Spinal cord (tissue), 10 donors: ENCODE measurements around the gene SLC5A2. TPM values are rescaled to one million over a fixed set of nuclear protein-coding genes. Genes with fewer than 3 reads are reported as not detected.
A peak's percentile ranks its signal among the peaks of the same experiment; 100 is the strongest.

Source experiments
- DNase-seq, 6 donors: peaks; one replicate each; pipeline versions ENCODE4 v3.0.0 to v3.0.0-alpha.2; 2013 to 2015; ENCODE audit warnings: low spot score in 6 of 6, low read depth in 4 of 6
- H3K27ac ChIP-seq: one replicate; pipeline ENCODE4 v1.5.1; 2013; ENCODE audit warnings: low read depth, low read length, control low read depth
- H3K27me3 ChIP-seq: one replicate; pipeline ENCODE4 v1.6.1; 2013; ENCODE audit warnings: low read length; ENCODE audit not compliant: control insufficient read depth, insufficient read depth
- H3K36me3 ChIP-seq: one replicate; pipeline ENCODE4 v1.6.1; 2013; ENCODE audit warnings: low read length; ENCODE audit not compliant: control insufficient read depth, insufficient read depth
- H3K4me1 ChIP-seq: one replicate; pipeline ENCODE4 v1.6.1; 2013; ENCODE audit warnings: low read length; ENCODE audit not compliant: control insufficient read depth, insufficient read depth
- H3K4me3 ChIP-seq: one replicate; pipeline ENCODE4 v1.5.1; 2013; ENCODE audit warnings: low read depth, low read length, control low read depth
- H3K9me3 ChIP-seq: one replicate; pipeline ENCODE4 v1.6.1; 2013; ENCODE audit warnings: low read length; ENCODE audit not compliant: control insufficient read depth, insufficient read depth
- WGBS: methylation state at CpG from one replicate; pipeline ENCODE4 v1.1.5; 2013; ENCODE audit warnings: missing lambda C conversion rate; ENCODE audit not compliant: insufficient coverage; 5-methylcytosine and 5-hydroxymethylcytosine counted together
- polyA plus RNA-seq, 2 donors: library from polyadenylated mRNA; unstranded; fragments of 120-200 nt; gene quantifications; one replicate each; pipeline ENCODE4 v1.2.1, GENCODE V29; 2013; ENCODE audit not compliant: insufficient read length in 2 of 2
- total RNA-seq, 2 donors: library from RNA; depleted of rRNA in 1 of 2; stranded (reverse); fragments of 120-200 nt in 1 of 2; fragments of >200 nt in 1 of 2; gene quantifications; one replicate each; pipeline versions ENCODE4 v1.2.3 to v1.2.4, GENCODE V29; 2013 to 2014
- donor health status: healthy.

The SLC5A2 gene
- total and polyA plus RNA-seq, 4 donors = 0.40 to 13.6 (median 6.1) TPM

DNA sequence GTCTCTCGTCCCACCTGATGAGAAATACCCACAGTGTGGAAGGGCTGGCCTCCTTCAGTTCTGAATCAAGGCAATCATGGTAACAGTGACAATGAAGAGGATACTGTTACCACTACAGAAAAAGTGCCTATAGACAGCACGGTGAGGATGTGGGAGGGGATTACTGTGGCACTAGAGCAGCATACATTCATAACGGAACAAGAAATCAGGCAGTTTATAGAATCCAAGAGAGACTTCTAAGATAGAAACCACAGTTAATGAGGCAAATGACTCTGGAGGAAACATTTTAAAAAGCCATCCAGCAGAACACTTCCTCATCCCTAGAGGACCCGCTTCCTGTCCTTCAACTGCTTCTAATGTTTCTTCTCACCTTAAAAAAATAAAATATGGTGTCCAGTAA lies 22.6 kb downstream of the SLC5A2 start:
- Histone ChIP-seq H3K27ac (no peak overlapping the region), H3K4me1 (peaks cover 17% of the 10 kb centered on the region)
- WGBS = no CpG with 5 or more reads among the region's 4 CpGs

DNA sequence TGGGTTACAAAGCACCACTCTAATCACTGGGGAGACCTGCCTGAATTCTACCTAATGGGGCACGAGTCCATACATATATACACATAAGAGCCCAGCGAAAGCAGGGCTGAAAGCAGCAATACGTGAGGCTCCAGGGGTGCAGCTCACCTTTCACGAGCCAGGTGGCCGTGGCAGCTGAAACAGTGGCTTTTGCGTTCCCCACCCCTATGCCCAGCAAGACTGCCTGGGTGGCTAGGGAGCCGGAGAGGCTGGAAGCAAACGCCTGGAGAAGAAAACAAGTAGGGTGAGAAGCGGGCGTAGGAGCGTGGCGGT lies 24.6 kb downstream of the SLC5A2 start:
- peak overlapping the region; percentile 82 for H3K27ac ChIP-seq
- peaks cover 10% of the 10 kb centered on the region for H3K36me3 ChIP-seq
- no peak for DNase-seq
- peak overlapping the region; percentile 77 for H3K4me3 ChIP-seq
- no peaks in the 10 kb centered on the region for H3K27me3 ChIP-seq
- H3K4me1 ChIP-seq = peaks cover 17% of the 10 kb centered on the region
- H3K9me3 ChIP-seq = no peaks in the 10 kb centered on the region
- WGBS = 2% methylated on average over 11 of the region's 12 CpGs

More for the DNA sequence above, 22.6 kb downstream of the SLC5A2 start:
- Histone ChIP-seq H3K27me3 (no peaks in the 10 kb centered on the region), H3K36me3 (peaks cover 12% of the 10 kb centered on the region), H3K4me3 (no peak overlapping the region), H3K9me3 (no peaks in the 10 kb centered on the region)
- DNase-seq = no peak

DNA sequence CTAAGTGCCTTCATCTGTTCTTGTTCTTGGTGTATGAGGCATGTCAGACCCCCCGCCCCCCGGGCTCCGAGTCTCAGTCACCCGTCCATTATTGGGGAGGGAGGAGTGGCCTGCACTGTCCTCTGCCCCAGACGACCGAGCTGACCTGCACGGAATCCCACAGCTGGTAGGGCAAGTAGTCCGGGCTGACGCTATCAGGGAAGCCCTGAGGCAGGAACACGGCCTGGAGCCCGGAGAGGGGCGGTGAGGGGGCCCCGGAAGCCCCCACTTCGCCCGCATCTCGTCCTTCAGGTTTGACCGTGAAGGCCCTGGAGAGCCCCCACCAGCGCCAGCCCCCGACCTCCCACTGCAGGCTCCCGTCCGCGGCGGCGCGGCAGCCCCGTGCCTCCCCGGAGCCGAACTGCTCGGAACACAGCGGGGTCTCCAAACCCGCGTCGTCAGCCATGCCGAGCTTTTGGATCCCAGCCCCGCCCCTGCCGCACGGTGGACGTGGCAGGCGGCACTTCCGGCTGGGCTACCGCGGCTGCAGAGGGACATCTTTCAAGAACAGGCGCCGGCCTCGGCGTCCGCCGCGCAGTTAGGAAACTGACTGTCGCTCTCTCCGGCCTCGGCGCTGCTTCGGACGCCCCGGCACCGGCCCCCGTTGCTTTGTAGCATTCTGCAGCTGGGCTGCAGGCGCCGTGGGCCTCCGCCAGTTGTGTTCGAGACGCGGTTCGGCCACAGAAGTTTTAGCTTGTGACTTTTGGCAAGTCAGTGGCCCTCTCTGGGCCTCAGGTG lies 25.2 kb downstream of the SLC5A2 start, which contains the start of gene RUSF1:
TSS of gene RUSF1 (minus strand) at position 463 of the 777 bp plus-strand sequence. CDS start at position 445, 18 bp downstream.
- Histone ChIP-seq H3K9me3 (no peaks in the 10 kb centered on the region), H3K27ac (peak within 1 kb of the TSS; percentile 92), H3K4me1 (peaks cover 17% of the 10 kb centered on the region), H3K27me3 (no peaks in the 10 kb centered on the region), H3K4me3 (peak within 1 kb of the TSS; percentile 77), H3K36me3 (peaks cover 10% of the 10 kb centered on the region)
- under 1% methylated on average over 65 of the region's 65 CpGs for WGBS
- peak; percentile 79 to 97 (median 88) for DNase-seq

DNA sequence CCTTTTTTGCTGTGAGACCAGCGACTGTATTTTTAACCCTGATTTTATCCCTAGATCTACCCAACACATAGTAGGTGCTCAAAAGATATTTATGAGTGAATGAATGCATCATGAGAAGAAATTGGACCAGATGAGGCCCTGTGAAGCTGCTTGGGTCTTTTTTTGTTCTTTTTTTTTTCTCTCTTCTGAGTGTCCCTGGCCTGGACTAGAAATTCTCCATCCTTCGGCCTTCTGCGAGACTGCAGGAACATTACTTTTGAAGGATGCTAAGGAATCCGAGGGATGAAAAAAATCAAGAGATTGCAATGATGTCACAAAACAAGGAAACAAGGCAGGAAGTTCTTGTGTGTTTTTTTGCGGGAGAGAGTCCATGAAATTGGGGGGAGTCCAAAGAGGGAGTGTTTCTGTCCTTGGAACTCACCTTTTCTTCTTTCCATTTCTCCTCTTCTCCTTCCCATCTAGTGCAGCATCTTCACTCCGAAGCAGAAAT lies 25.8 kb downstream of the SLC5A2 start:
- no peaks in the 10 kb centered on the region for H3K27me3 ChIP-seq
- H3K9me3 ChIP-seq = no peaks in the 10 kb centered on the region
- H3K27ac ChIP-seq = peak overlapping the region; percentile 92
- 32% methylated on average over 4 of the region's 6 CpGs for WGBS
- H3K4me3 ChIP-seq = peak overlapping the region; percentile 77
- H3K36me3 ChIP-seq = peaks cover 10% of the 10 kb centered on the region
- H3K4me1 ChIP-seq = peaks cover 17% of the 10 kb centered on the region
- peak in 1 of 6 donors; percentile 15 for DNase-seq

DNA sequence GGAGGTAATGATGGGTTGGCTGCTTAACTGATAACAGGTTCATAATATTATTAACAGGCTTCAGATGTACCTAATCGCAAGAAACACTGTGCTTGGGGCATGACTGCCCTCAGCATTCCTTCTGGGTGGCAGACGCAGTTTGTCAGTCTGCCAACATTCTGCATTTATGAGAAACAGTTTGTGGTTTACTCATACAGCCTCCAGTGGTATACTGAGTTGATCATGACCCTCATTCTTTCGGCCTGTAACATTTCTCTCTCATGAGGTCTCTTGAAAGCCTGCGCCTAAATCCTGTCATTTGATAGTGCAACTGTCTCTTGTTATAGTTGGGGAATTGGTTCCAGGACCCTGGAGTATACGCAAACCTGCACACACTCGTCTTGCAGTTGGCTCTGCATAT lies 30.2 kb downstream of the SLC5A2 start:
- no peaks in the 10 kb centered on the region for H3K36me3 ChIP-seq
- no peak overlapping the region for H3K4me3 ChIP-seq
- no peak for DNase-seq
- H3K27me3 ChIP-seq = no peaks in the 10 kb centered on the region
- WGBS = 85% methylated on average over 5 of the region's 6 CpGs
- no peaks in the 10 kb centered on the region for H3K9me3 ChIP-seq
- H3K4me1 ChIP-seq = peaks cover 5% of the 10 kb centered on the region
- H3K27ac ChIP-seq = no peak overlapping the region

DNA sequence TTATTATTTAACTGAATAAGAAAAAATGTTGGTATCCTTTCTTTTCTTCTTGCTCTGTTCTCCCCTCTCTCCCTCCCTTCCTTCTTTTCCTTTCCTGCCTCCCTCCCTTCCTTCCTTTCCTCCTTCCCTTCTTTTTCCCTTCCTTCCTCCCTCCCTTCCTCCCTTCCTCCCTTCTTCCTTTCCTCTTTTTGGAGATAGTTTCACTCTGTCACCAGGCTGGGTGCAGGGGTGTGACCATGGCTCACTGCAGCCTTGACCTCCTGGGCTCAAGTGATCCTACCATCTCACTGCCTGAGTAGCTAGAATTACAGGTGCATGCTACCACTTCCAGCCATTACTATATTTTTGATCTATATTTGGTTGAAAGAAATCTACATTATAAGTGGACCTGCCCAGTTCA lies 31.0 kb downstream of the SLC5A2 start:
- Histone ChIP-seq H3K27ac (no peak overlapping the region), H3K27me3 (no peaks in the 10 kb centered on the region), H3K36me3 (no peaks in the 10 kb centered on the region), H3K4me1 (peaks cover 5% of the 10 kb centered on the region), H3K4me3 (no peak overlapping the region), H3K9me3 (no peaks in the 10 kb centered on the region)
- no peak for DNase-seq

DNA sequence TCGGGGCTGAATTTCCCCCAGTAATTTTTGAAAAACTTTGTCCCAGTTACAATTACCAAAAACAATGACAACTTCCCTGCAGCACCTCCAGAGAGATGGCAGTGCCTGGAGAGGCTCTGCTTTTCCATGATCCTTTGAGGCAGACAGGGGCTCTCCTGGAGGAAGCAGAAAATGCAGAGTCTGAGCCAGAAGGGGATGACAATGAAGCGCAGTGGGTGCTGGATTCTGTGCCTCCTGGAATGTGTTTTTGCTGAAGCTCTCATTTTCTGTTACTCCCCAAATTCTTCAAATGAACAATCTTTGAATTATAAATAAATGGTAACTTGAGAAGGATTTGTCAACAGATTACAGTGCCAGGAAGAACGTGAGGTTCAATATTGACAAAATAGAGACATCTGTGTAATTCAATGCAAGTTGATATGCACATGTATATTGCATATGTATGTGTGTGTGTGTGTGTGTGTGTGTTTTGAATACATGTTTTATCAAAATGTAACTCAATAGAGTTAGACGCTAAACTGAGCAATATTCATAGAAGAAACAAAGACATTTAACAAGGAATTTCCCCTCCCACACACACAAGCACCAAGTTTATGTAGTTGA lies 35.0 kb downstream of the SLC5A2 start:
- Histone ChIP-seq H3K36me3 (no peaks in the 10 kb centered on the region), H3K27me3 (no peaks in the 10 kb centered on the region), H3K4me3 (no peak overlapping the region), H3K9me3 (no peaks in the 10 kb centered on the region), H3K27ac (no peak overlapping the region), H3K4me1 (no peaks in the 10 kb centered on the region)
- no CpG with 5 or more reads among the region's 4 CpGs for WGBS
- no peak for DNase-seq

DNA sequence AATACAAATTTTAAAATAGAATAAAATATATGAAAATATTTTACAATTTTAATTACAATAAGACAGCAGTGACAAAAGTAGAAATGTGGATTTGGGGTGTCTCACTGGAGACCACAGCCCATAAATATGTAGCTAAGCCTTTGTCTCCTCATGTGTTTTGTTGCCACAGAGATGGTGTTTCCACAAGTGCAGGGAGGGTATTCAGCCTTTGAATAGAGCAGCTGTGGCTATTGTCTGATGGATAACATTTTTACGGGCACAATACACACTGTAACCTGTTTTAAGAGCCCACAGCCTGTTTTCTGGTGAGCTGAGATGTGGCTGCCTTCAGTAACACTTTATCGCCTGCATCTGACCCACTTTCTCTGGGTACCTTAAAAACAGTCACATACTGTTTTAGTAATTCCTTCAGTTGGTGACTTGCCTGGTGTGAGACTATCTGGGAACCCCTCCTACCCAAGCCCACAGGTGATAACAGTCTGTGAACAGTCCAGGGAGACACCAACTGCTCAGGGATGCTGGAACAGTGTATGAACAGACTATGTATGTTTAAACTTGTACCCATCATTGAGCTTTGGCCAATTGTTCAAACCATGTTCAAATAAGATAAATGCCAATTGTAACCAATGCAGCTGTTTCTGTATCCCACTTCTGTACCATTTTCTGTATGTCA lies 37.0 kb downstream of the SLC5A2 start:
- no peaks in the 10 kb centered on the region for H3K9me3 ChIP-seq
- H3K4me3 ChIP-seq = no peak overlapping the region
- H3K36me3 ChIP-seq = no peaks in the 10 kb centered on the region
- WGBS = 39% methylated on average over 2 of the region's 2 CpGs
- no peaks in the 10 kb centered on the region for H3K27me3 ChIP-seq
- H3K27ac ChIP-seq = no peak overlapping the region
- no peaks in the 10 kb centered on the region for H3K4me1 ChIP-seq
- no peak for DNase-seq

DNA sequence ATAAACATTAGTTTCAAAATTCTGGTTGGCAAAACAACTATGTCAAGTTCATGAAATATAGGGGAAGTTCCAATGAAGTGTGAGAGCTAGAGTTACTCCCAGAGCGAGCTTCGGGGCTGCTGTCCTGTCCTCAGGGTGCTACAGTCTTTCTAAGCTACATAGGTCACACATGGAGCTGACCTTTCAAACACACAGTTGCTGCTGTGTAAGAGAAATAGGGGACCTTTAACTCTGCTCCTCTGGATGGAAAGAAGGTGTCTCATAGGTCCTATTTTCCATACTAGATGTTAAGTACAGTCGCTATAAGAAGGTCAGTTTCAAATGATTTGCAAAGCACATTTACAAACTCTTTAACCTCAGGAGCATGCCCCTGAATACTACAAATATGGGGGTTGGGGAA lies 38.4 kb downstream of the SLC5A2 start:
- Histone ChIP-seq H3K27ac (no peak overlapping the region), H3K4me3 (no peak overlapping the region), H3K27me3 (no peaks in the 10 kb centered on the region), H3K9me3 (no peaks in the 10 kb centered on the region), H3K4me1 (no peaks in the 10 kb centered on the region), H3K36me3 (no peaks in the 10 kb centered on the region)
- WGBS = 92% methylated on average over 2 of the region's 3 CpGs
- no peak for DNase-seq
